ENCODE data around the gene GOLT1B.

DNA sequence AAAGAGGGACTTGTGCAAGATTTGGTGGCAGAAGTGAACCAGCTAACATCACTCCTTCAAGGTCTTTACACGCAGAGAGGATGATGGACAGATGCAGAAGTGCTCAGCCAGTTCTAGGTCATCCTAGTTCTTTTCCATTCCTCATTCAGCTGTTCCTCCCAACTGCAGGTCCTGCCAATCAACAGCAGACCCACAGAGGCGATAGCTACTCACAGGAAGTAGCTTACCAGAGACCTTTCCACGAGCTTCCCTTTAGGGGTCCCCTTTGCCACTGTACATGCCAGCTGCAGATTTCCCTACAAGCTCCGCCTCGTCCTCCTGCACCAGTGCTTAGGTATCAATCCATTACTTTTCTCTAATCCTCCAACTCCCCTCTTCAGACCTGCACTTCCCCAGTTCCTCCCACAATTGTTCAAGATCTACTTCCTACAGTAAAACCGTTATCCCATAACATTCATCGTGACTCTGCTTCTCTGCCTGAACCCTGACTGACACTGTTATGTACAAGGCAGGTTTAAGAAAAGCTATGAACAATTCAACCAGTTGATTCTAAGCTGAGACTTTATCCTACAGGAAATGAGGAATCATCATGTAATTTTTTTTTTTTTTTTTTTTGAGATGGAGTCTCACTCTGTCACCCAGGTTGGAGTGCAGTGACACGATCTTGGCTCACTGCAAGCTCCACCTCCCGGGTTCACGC is 22.7 kb upstream of the GOLT1B start:
- TF ChIP-seq, protein P1, sequence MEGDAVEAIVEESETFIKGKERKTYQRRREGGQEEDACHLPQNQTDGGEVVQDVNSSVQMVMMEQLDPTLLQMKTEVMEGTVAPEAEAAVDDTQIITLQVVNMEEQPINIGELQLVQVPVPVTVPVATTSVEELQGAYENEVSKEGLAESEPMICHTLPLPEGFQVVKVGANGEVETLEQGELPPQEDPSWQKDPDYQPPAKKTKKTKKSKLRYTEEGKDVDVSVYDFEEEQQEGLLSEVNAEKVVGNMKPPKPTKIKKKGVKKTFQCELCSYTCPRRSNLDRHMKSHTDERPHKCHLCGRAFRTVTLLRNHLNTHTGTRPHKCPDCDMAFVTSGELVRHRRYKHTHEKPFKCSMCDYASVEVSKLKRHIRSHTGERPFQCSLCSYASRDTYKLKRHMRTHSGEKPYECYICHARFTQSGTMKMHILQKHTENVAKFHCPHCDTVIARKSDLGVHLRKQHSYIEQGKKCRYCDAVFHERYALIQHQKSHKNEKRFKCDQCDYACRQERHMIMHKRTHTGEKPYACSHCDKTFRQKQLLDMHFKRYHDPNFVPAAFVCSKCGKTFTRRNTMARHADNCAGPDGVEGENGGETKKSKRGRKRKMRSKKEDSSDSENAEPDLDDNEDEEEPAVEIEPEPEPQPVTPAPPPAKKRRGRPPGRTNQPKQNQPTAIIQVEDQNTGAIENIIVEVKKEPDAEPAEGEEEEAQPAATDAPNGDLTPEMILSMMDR (IDR thresholded peaks at IDR 0.05) = no peak
- no peak for TF ChIP-seq POLR2A (IDR thresholded peaks at IDR 0.05)
